K562 (cell line): ENCODE results near the gene PLCB3. TPM values are rescaled to one million over a fixed set of nuclear protein-coding genes. Genes with fewer than 3 reads are reported as not detected.

Source experiments
- ATAC-seq: fragments of 200-7000 bp; cut with Tn5 transposase; 3 replicates; pipeline ENCODE4 v1.9.1; 2020; ENCODE audit warnings: moderate library complexity
- BruUV-seq: library from RNA; stranded (reverse); fragments of 400-500 nt; replicated peaks from 2 replicates; lab custom pipeline; 2021; lab: Mats Ljungman, UMichigan
- CTCF ChIA-PET: fragments of 300-600 bp; formaldehyde crosslinking; extraction: SDS; loops from one replicate; lab custom pipeline; 2021; ENCODE audit warnings: low intra/inter-chr PET ratio; lab: Yijun Ruan, JAX
- POLR2A ChIA-PET: fragments of 300-600, 350-650 bp; sonication (Branson Sonifier 250); formaldehyde crosslinking; extraction: SDS; loops from one replicate; lab custom pipeline; 2021; ENCODE audit warnings: antibody characterized with exemption, inconsistent platforms; lab: Yijun Ruan, JAX
- DNase-seq, 4 experiments: peaks; one replicate each; pipeline versions ENCODE4 v3.0.0 to v3.0.0-alpha.2; 2011 to 2018; ENCODE audit warnings: low spot score in 3 of 4, mixed read lengths in 3 of 4; ENCODE audit errors: extremely low read depth in 1 of 4
- FAIRE-seq: peaks from 2 replicates; lab custom pipeline; 2011; peaks lifted over from hg19 to GRCh38; lab: Jason Lieb, UNC
- H2AFZ ChIP-seq: 2 replicates; pipeline ENCODE4 v1.6.0; 2011; ENCODE audit warnings: low read depth, low read length, control low read depth, inconsistent platforms
- H3K27ac ChIP-seq: fragments of 200-600 bp; 3 replicates; pipeline ENCODE4 v1.8.0; 2011; ENCODE audit warnings: low read depth, mild to moderate bottlenecking, control low read depth, inconsistent platforms, low read length, moderate library complexity, mixed read lengths; ENCODE audit errors: extremely low read depth
- H3K27me3 ChIP-seq, 2 experiments: fragments of 300-600 bp in 1 of 2; 2 replicates in 1 of 2; 3 replicates in 1 of 2; pipeline versions ENCODE4 v1.6.0 to v1.8.0; 2011; ENCODE audit warnings: inconsistent platforms in 2 of 2, low read length in 2 of 2, mild to moderate bottlenecking in 1 of 2, mixed read lengths in 1 of 2, moderate library complexity in 1 of 2; ENCODE audit not compliant: control insufficient read depth in 2 of 2, insufficient read depth in 2 of 2
- H3K36me3 ChIP-seq: fragments of 300-600 bp; 3 replicates; pipeline ENCODE4 v1.8.0; 2011; ENCODE audit warnings: mild to moderate bottlenecking, low read length, inconsistent platforms; ENCODE audit not compliant: control insufficient read depth, insufficient read depth
- H3K4me1 ChIP-seq, 2 experiments: fragments of 200-600 bp in 1 of 2; replicated peaks in 1 of 2; 2 replicates in 1 of 2; 3 replicates in 1 of 2; pipeline versions ENCODE4 v1.5.1 to v1.8.0; 2011; ENCODE audit warnings: inconsistent platforms in 2 of 2, low read length in 2 of 2, mild to moderate bottlenecking in 1 of 2, mixed read lengths in 1 of 2, moderate library complexity in 1 of 2; ENCODE audit not compliant: control insufficient read depth in 2 of 2, insufficient read depth in 2 of 2
- H3K4me2 ChIP-seq: 2 replicates; pipeline ENCODE4 v1.6.1; 2011; ENCODE audit warnings: low read length, control low read depth, inconsistent platforms, mixed read lengths; ENCODE audit not compliant: insufficient read depth
- H3K4me3 ChIP-seq: fragments of 200-600 bp; sonication (generic), shearing (Covaris generic); 2 replicates; pipeline ENCODE4 v1.5.1; 2016; ENCODE audit warnings: control low read depth, inconsistent platforms
- H3K79me2 ChIP-seq: fragments of 200-600 bp; 3 replicates; pipeline ENCODE4 v1.8.0; 2011; ENCODE audit warnings: low read length, inconsistent platforms; ENCODE audit not compliant: control insufficient read depth, insufficient read depth
- H3K9ac ChIP-seq, 2 experiments: 2 replicates each; pipeline versions ENCODE4 v1.6.0 to v1.6.1; 2011; ENCODE audit warnings: low read depth in 2 of 2, low read length in 2 of 2, control low read depth in 1 of 2, inconsistent platforms in 1 of 2, mild to moderate bottlenecking in 1 of 2, mixed read lengths in 1 of 2; ENCODE audit not compliant: insufficient read depth in 1 of 2
- H3K9me1 ChIP-seq: one replicate; pipeline ENCODE4 v1.6.0; 2011; ENCODE audit warnings: inconsistent platforms, mild to moderate bottlenecking, low read length, moderate library complexity; ENCODE audit not compliant: control insufficient read depth, insufficient read depth
- H3K9me3 ChIP-seq: replicated peaks from 2 replicates; pipeline ENCODE4 v1.5.1; 2011; ENCODE audit warnings: low read depth, low read length, inconsistent platforms; ENCODE audit not compliant: control insufficient read depth, insufficient read depth
- H4K20me1 ChIP-seq: replicated peaks from 2 replicates; pipeline ENCODE4 v1.6.1; 2011; ENCODE audit warnings: low read length, inconsistent platforms, mixed read lengths; ENCODE audit not compliant: control insufficient read depth, insufficient read depth
- CBX5 ChIP-seq: IDR thresholded peaks from 2 replicates; pipeline ENCODE4 v1.6.1; 2014; ENCODE audit warnings: low read depth, borderline replicate concordance
- HMGN3 ChIP-seq: IDR thresholded peaks from 2 replicates; pipeline ENCODE4 v1.6.1; 2011; ENCODE audit warnings: borderline replicate concordance, low read depth, mild to moderate bottlenecking, mixed read lengths, low read length; ENCODE audit not compliant: insufficient read length; ENCODE audit errors: extremely low read depth
- JUND ChIP-seq, 2 experiments: IDR thresholded peaks; 2 replicates in 1 of 2; 3 replicates in 1 of 2; pipeline ENCODE4 v1.6.1; 2011; ENCODE audit warnings: borderline replicate concordance in 2 of 2, low read depth in 2 of 2, low read length in 2 of 2, improper control_type of control experiment in 1 of 2, missing biosample characterization in 1 of 2, missing genetic modification characterization in 1 of 2, missing genetic modification reagents in 1 of 2
- NELFE ChIP-seq: IDR thresholded peaks from 2 replicates; pipeline ENCODE4 v1.6.1; 2011; ENCODE audit warnings: mild to moderate bottlenecking; ENCODE audit not compliant: insufficient read depth, insufficient read length
- POLR2G ChIP-seq: fragments of 200-400 bp; formaldehyde crosslinking; IDR thresholded peaks from 2 replicates; pipeline ENCODE4 v1.6.1; 2017; ENCODE audit warnings: low read depth, mild to moderate bottlenecking, antibody characterized with exemption, low read length, moderate library complexity
- RBFOX2 ChIP-seq: fragments of 200-400 bp; formaldehyde crosslinking; IDR thresholded peaks from 2 replicates; pipeline ENCODE4 v1.6.1; 2017; ENCODE audit warnings: low read depth, mild to moderate bottlenecking, low read length, moderate library complexity
- SRSF9 ChIP-seq: fragments of 200-400 bp; formaldehyde crosslinking; IDR thresholded peaks from 2 replicates; pipeline ENCODE4 v1.6.1; 2017; ENCODE audit warnings: low read depth, low read length, borderline replicate concordance
- ZBTB8A ChIP-seq: fragments of 450-650 bp; IDR thresholded peaks from 2 replicates; pipeline ENCODE4 v1.6.1; 2018; ENCODE audit warnings: mild to moderate bottlenecking, moderate library complexity; ENCODE audit not compliant: partially characterized antibody
- ZNF24 ChIP-seq: fragments of 450-650 bp; IDR thresholded peaks from 2 replicates; pipeline ENCODE4 v1.6.1; 2016
- ZNF707 ChIP-seq: fragments of 250-450 bp; sonication (Bioruptor Pico); conservative IDR thresholded peaks from 2 replicates; pipeline ENCODE4 v1.8.0; 2022; ENCODE audit warnings: inconsistent platforms, mild to moderate bottlenecking, moderate library complexity
- WGBS: fragments of 100-300 bp; shearing (Covaris generic); methylation state at CpG from one replicate; pipeline ENCODE4 v1.1.6; 2016; ENCODE audit warnings: low coverage, mixed read lengths; ENCODE audit not compliant: insufficient coverage; ENCODE audit errors: missing lambda C conversion rate; 5-methylcytosine and 5-hydroxymethylcytosine counted together
- in situ Hi-C: fragments of 300-500 bp; cut with MboI; formaldehyde crosslinking; loops from 4 replicates; pipeline ENCODE4 v1.15.0; 2018; ENCODE audit warnings: inconsistent platforms, mixed read lengths
- intact Hi-C: fragments of 100-400 bp; cut with micrococcal nuclease; formaldehyde crosslinking; loops from 2 replicates; pipeline ENCODE4 v1.14.2; 2022
- polyA plus RNA-seq, 8 experiments: library from polyadenylated mRNA; depleted of rRNA in 4 of 8; stranded (reverse) in 5 of 8; unstranded in 3 of 8; fragments of >200 nt; fragmentation: Nextera tagmentation in 2 of 8; fragmentation: Illumina TruSeq in 1 of 8; extraction: Ambion mirVana in 2 of 8; extraction: Trizol in 1 of 8; gene quantifications; 2 replicates each; pipeline versions ENCODE4 v1.2.1 to v1.2.3, GENCODE V29; 2011 to 2014; ENCODE audit warnings: inconsistent platforms in 1 of 8, missing spikeins in 1 of 8
- total RNA-seq, 7 experiments: library from RNA; depleted of rRNA in 6 of 7; stranded (reverse); fragments of >200 nt in 6 of 7; fragmentation: Illumina TruSeq in 2 of 7; extraction: Trizol in 2 of 7; gene quantifications; 2 replicates each; pipeline versions ENCODE4 v1.2.1 to v1.2.3, GENCODE V29; 2011 to 2021; ENCODE audit warnings: low replicate concordance in 1 of 7
- TF ChIP-seq, protein P1 (sequence below): sonication (generic); formaldehyde crosslinking; IDR thresholded peaks from 2 replicates; pipeline ENCODE4 v1.8.0; 2022; ENCODE audit warnings: missing genetic modification reagents, mild to moderate bottlenecking, moderate library complexity, borderline replicate concordance
- TF ChIP-seq, protein P2 (sequence below): fragments of 250-450 bp; sonication (Bioruptor Pico); IDR thresholded peaks from 2 replicates; pipeline ENCODE4 v1.8.0; 2022; ENCODE audit warnings: moderate library complexity, mild to moderate bottlenecking, inconsistent platforms

Gene PLCB3
- total and polyA plus RNA-seq, 9 of the 15 experiments (the other 6 are each of a cell fraction or from before 2014, with no cell fraction given): 0.31 to 44.8 (median 14.6) TPM

DNA sequence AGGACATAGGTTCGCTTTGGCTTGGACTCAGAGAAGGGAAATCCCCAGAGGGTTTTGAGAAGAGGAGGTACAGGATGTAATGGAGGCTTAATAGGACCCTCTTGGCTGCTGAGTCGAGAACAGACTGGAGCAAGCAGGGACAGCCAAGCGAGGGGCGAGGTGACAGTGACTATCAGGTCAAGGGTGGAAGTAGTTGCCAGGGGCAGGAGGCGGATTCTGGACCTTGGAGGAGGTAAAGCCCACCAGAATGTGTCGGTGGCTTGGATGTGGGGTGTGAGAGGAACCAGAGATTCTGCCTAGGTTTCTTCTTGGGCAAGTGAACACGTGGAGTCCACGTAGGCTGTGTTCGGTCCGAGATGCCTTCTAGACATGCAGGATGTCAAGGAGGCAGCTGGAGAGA is 61.6 kb downstream of the PLCB3 start:
- no peak for ATAC-seq
- DNase-seq: no peak
- TF ChIP-seq NELFE (no peak), CBX5 (no peak)

DNA sequence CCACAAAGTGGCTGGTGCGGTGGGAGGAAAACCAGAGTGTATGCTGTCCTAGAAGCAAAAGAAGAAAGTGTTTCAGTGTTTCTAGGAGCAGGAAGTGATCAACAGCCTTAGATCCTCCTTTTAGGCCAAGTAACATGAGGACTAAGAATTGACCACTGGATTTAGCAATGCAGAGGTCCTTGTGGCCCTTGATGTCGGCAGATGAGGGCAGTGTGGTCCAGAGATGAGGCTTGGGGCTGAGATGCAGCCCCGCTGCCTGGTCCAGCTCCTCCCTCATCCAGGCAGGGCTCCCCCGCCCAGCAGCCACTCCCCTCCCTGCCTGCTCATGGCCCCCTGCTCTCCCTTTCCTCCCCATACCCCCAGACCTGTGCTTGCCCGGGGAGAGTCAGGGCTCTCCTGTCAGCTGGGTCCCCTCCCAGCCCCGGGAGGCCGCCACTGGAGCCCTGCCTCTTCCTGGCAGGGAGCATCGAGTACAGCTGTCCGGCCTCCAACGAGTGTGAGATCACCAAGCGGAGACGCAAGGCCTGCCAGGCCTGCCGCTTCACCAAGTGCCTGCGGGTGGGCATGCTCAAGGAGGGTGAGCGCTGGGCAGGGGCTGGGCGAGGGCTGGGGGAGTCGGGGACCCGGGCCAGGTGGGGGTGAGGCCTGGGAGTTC is 62.3 kb downstream of the PLCB3 start:
- DNase-seq (peak in 2 of 4 experiments; percentile 25 to 35), ATAC-seq (no peak), FAIRE-seq (no peak)
- Histone ChIP-seq H3K4me2 (no peak overlapping the region), H3K9me1 (no peaks in the 10 kb centered on the region), H3K79me2 (peaks cover 49% of the 10 kb centered on the region), H4K20me1 (no peaks in the 10 kb centered on the region; the same call in 1 of the 2 replicates), H3K4me3 (no peak overlapping the region), H3K4me1 (peaks cover 0 to 54% of the 10 kb centered on the region in 2 experiments; a peak in 3 of 5 replicates), H3K27ac (no peak overlapping the region), H3K27me3 (no peaks in the 10 kb centered on the region), H3K36me3 (peaks cover 62% of the 10 kb centered on the region), H3K9ac (peak overlapping the region in 1 of 2 experiments; percentile 32; a peak in 2 of 4 replicates), H2AFZ (no peak overlapping the region), H3K9me3 (no peaks in the 10 kb centered on the region)
- no TSS peak for BruUV-seq
- intact Hi-C loops: no loop called here
- POLR2A ChIA-PET: interaction anchor here (0.6 to 1.0 kb wide), 3 partner anchors 9 to 262 kb away, joined by 3 to 4 read pairs (median 4); no protein-coding TSS in a partner anchor
- in situ Hi-C loops: no loop called here
- CTCF ChIA-PET: no interaction called here
- 92% methylated on average over 10 of the region's 18 CpGs for WGBS
- peak; percentile 29; the same call in 1 of the 2 replicates for TF ChIP-seq RBFOX2
- TF ChIP-seq ZBTB8A: no peak
- TF ChIP-seq ZNF24: no peak
- TF ChIP-seq SRSF9: no peak
- TF ChIP-seq, protein P1, sequence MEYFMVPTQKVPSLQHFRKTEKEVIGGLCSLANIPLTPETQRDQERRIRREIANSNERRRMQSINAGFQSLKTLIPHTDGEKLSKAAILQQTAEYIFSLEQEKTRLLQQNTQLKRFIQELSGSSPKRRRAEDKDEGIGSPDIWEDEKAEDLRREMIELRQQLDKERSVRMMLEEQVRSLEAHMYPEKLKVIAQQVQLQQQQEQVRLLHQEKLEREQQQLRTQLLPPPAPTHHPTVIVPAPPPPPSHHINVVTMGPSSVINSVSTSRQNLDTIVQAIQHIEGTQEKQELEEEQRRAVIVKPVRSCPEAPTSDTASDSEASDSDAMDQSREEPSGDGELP: 0 out of 2 replicates have a peak, but pooled peaks have one; percentile 6
- TF ChIP-seq, protein P2, sequence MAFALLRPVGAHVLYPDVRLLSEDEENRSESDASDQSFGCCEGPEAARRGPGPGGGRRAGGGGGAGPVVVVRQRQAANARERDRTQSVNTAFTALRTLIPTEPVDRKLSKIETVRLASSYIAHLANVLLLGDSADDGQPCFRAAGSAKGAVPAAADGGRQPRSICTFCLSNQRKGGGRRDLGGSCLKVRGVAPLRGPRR (CRISPR knock-in tag): no peak
- no peak for TF ChIP-seq ZNF707
- TF ChIP-seq JUND (IDR thresholded peaks at IDR 0.05; ENCODE audit: borderline replicate concordance, low read depth, low read length): no peak
- no peak for TF ChIP-seq JUND (tag; IDR thresholded peaks at IDR 0.05; ENCODE audit: borderline replicate concordance, low read depth, low read length)
- TF ChIP-seq HMGN3: peak; percentile 30
- peak; percentile 73 for TF ChIP-seq POLR2G

More for the DNA sequence above, 61.6 kb downstream of the PLCB3 start:
- Histone ChIP-seq H3K9me1 (no peaks in the 10 kb centered on the region), H3K4me3 (no peak overlapping the region), H3K27ac (no peak overlapping the region; the same call in 2 of the 3 replicates), H4K20me1 (no peaks in the 10 kb centered on the region; the same call in 1 of the 2 replicates), H3K4me1 (peaks cover 0 to 49% of the 10 kb centered on the region in 2 experiments; a peak in 3 of 5 replicates), H3K9me3 (no peaks in the 10 kb centered on the region), H3K9ac (peak overlapping the region in 1 of 2 experiments; percentile 32; a peak in 2 of 4 replicates), H3K79me2 (peaks cover 46% of the 10 kb centered on the region), H3K27me3 (no peaks in the 10 kb centered on the region), H2AFZ (no peak overlapping the region), H3K36me3 (peaks cover 65% of the 10 kb centered on the region), H3K4me2 (no peak overlapping the region)
- intact Hi-C loops: no loop called here
- POLR2A ChIA-PET: interaction anchor here (0.5 kb wide), 1 partner anchor 118 kb away, joined by 5 read pairs; no protein-coding TSS in a partner anchor
- FAIRE-seq: no peak
- BruUV-seq: no TSS peak
- in situ Hi-C loops: no loop called here
- WGBS: 88% methylated on average over 10 of the region's 10 CpGs
- CTCF ChIA-PET: no interaction called here
